ENCODE data around the gene BBS2.

GRCh38 chr16:56515665-56516064 lies 4.2 kb downstream of the BBS2 start:
- TF ChIP-seq, protein P1, sequence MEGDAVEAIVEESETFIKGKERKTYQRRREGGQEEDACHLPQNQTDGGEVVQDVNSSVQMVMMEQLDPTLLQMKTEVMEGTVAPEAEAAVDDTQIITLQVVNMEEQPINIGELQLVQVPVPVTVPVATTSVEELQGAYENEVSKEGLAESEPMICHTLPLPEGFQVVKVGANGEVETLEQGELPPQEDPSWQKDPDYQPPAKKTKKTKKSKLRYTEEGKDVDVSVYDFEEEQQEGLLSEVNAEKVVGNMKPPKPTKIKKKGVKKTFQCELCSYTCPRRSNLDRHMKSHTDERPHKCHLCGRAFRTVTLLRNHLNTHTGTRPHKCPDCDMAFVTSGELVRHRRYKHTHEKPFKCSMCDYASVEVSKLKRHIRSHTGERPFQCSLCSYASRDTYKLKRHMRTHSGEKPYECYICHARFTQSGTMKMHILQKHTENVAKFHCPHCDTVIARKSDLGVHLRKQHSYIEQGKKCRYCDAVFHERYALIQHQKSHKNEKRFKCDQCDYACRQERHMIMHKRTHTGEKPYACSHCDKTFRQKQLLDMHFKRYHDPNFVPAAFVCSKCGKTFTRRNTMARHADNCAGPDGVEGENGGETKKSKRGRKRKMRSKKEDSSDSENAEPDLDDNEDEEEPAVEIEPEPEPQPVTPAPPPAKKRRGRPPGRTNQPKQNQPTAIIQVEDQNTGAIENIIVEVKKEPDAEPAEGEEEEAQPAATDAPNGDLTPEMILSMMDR (IDR thresholded peaks at IDR 0.05), result no peak
- TF ChIP-seq, protein P2, sequence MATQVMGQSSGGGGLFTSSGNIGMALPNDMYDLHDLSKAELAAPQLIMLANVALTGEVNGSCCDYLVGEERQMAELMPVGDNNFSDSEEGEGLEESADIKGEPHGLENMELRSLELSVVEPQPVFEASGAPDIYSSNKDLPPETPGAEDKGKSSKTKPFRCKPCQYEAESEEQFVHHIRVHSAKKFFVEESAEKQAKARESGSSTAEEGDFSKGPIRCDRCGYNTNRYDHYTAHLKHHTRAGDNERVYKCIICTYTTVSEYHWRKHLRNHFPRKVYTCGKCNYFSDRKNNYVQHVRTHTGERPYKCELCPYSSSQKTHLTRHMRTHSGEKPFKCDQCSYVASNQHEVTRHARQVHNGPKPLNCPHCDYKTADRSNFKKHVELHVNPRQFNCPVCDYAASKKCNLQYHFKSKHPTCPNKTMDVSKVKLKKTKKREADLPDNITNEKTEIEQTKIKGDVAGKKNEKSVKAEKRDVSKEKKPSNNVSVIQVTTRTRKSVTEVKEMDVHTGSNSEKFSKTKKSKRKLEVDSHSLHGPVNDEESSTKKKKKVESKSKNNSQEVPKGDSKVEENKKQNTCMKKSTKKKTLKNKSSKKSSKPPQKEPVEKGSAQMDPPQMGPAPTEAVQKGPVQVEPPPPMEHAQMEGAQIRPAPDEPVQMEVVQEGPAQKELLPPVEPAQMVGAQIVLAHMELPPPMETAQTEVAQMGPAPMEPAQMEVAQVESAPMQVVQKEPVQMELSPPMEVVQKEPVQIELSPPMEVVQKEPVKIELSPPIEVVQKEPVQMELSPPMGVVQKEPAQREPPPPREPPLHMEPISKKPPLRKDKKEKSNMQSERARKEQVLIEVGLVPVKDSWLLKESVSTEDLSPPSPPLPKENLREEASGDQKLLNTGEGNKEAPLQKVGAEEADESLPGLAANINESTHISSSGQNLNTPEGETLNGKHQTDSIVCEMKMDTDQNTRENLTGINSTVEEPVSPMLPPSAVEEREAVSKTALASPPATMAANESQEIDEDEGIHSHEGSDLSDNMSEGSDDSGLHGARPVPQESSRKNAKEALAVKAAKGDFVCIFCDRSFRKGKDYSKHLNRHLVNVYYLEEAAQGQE (IDR thresholded peaks at IDR 0.05; ENCODE audit: insufficient read depth in 1 of 2, low read depth in 2 of 2, low read length in 1 of 2), result no peak
- no peak for TF ChIP-seq TCF7L2 (IDR thresholded peaks at IDR 0.05; ENCODE audit: low read depth, low read length)
